K562 (cell line): ENCODE results near the gene LAMB2. TPM values are rescaled to one million over a fixed set of nuclear protein-coding genes. Genes with fewer than 3 reads are reported as not detected.

Experiments
- ATAC-seq: fragments of 200-7000 bp; cut with Tn5 transposase; 3 replicates; pipeline ENCODE4 v1.9.1; 2020; ENCODE audit warnings: moderate library complexity
- BruUV-seq: library from RNA; stranded (reverse); fragments of 400-500 nt; replicated peaks from 2 replicates; lab custom pipeline; 2021; lab: Mats Ljungman, UMichigan
- CTCF ChIA-PET: fragments of 300-600 bp; formaldehyde crosslinking; extraction: SDS; loops from one replicate; lab custom pipeline; 2021; ENCODE audit warnings: low intra/inter-chr PET ratio; lab: Yijun Ruan, JAX
- POLR2A ChIA-PET: fragments of 300-600, 350-650 bp; sonication (Branson Sonifier 250); formaldehyde crosslinking; extraction: SDS; loops from one replicate; lab custom pipeline; 2021; ENCODE audit warnings: antibody characterized with exemption, inconsistent platforms; lab: Yijun Ruan, JAX
- DNase-seq, 4 experiments: peaks; one replicate each; pipeline versions ENCODE4 v3.0.0 to v3.0.0-alpha.2; 2011 to 2018; ENCODE audit warnings: low spot score in 3 of 4, mixed read lengths in 3 of 4; ENCODE audit errors: extremely low read depth in 1 of 4
- FAIRE-seq: peaks from 2 replicates; lab custom pipeline; 2011; peaks lifted over from hg19 to GRCh38; lab: Jason Lieb, UNC
- H2AFZ ChIP-seq: 2 replicates; pipeline ENCODE4 v1.6.0; 2011; ENCODE audit warnings: low read depth, low read length, control low read depth, inconsistent platforms
- H3K27ac ChIP-seq: fragments of 200-600 bp; 3 replicates; pipeline ENCODE4 v1.8.0; 2011; ENCODE audit warnings: low read depth, mild to moderate bottlenecking, control low read depth, inconsistent platforms, low read length, moderate library complexity, mixed read lengths; ENCODE audit errors: extremely low read depth
- H3K27me3 ChIP-seq, 2 experiments: fragments of 300-600 bp in 1 of 2; 2 replicates in 1 of 2; 3 replicates in 1 of 2; pipeline versions ENCODE4 v1.6.0 to v1.8.0; 2011; ENCODE audit warnings: inconsistent platforms in 2 of 2, low read length in 2 of 2, mild to moderate bottlenecking in 1 of 2, mixed read lengths in 1 of 2, moderate library complexity in 1 of 2; ENCODE audit not compliant: control insufficient read depth in 2 of 2, insufficient read depth in 2 of 2
- H3K36me3 ChIP-seq: fragments of 300-600 bp; 3 replicates; pipeline ENCODE4 v1.8.0; 2011; ENCODE audit warnings: mild to moderate bottlenecking, low read length, inconsistent platforms; ENCODE audit not compliant: control insufficient read depth, insufficient read depth
- H3K4me1 ChIP-seq, 2 experiments: fragments of 200-600 bp in 1 of 2; replicated peaks in 1 of 2; 2 replicates in 1 of 2; 3 replicates in 1 of 2; pipeline versions ENCODE4 v1.5.1 to v1.8.0; 2011; ENCODE audit warnings: inconsistent platforms in 2 of 2, low read length in 2 of 2, mild to moderate bottlenecking in 1 of 2, mixed read lengths in 1 of 2, moderate library complexity in 1 of 2; ENCODE audit not compliant: control insufficient read depth in 2 of 2, insufficient read depth in 2 of 2
- H3K4me2 ChIP-seq: 2 replicates; pipeline ENCODE4 v1.6.1; 2011; ENCODE audit warnings: low read length, control low read depth, inconsistent platforms, mixed read lengths; ENCODE audit not compliant: insufficient read depth
- H3K4me3 ChIP-seq: fragments of 200-600 bp; sonication (generic), shearing (Covaris generic); 2 replicates; pipeline ENCODE4 v1.5.1; 2016; ENCODE audit warnings: control low read depth, inconsistent platforms
- H3K79me2 ChIP-seq: fragments of 200-600 bp; 3 replicates; pipeline ENCODE4 v1.8.0; 2011; ENCODE audit warnings: low read length, inconsistent platforms; ENCODE audit not compliant: control insufficient read depth, insufficient read depth
- H3K9ac ChIP-seq, 2 experiments: 2 replicates each; pipeline versions ENCODE4 v1.6.0 to v1.6.1; 2011; ENCODE audit warnings: low read depth in 2 of 2, low read length in 2 of 2, control low read depth in 1 of 2, inconsistent platforms in 1 of 2, mild to moderate bottlenecking in 1 of 2, mixed read lengths in 1 of 2; ENCODE audit not compliant: insufficient read depth in 1 of 2
- H3K9me1 ChIP-seq: one replicate; pipeline ENCODE4 v1.6.0; 2011; ENCODE audit warnings: inconsistent platforms, mild to moderate bottlenecking, low read length, moderate library complexity; ENCODE audit not compliant: control insufficient read depth, insufficient read depth
- H3K9me3 ChIP-seq: replicated peaks from 2 replicates; pipeline ENCODE4 v1.5.1; 2011; ENCODE audit warnings: low read depth, low read length, inconsistent platforms; ENCODE audit not compliant: control insufficient read depth, insufficient read depth
- H4K20me1 ChIP-seq: replicated peaks from 2 replicates; pipeline ENCODE4 v1.6.1; 2011; ENCODE audit warnings: low read length, inconsistent platforms, mixed read lengths; ENCODE audit not compliant: control insufficient read depth, insufficient read depth
- ELF4 ChIP-seq: fragments of 450-650 bp; formaldehyde crosslinking; IDR thresholded peaks from 2 replicates; pipeline ENCODE4 v1.4.0; 2022; ENCODE audit warnings: missing genetic modification characterization
- MAFG ChIP-seq: fragments of 450-650 bp; conservative IDR thresholded peaks from 2 replicates; pipeline ENCODE4 v1.6.1; 2016; ENCODE audit warnings: missing genetic modification characterization, missing compliant biosample characterization
- POLR2A ChIP-seq: fragments of 450-650 bp; conservative IDR thresholded peaks from 2 replicates; pipeline ENCODE4 v1.6.1; 2016
- POLR2G ChIP-seq: fragments of 200-400 bp; formaldehyde crosslinking; IDR thresholded peaks from 2 replicates; pipeline ENCODE4 v1.6.1; 2017; ENCODE audit warnings: low read depth, mild to moderate bottlenecking, antibody characterized with exemption, low read length, moderate library complexity
- PRPF4 ChIP-seq: fragments of 200-400 bp; formaldehyde crosslinking; IDR thresholded peaks from one replicate; pipeline ENCODE4 v1.6.1; 2017; ENCODE audit warnings: low read length, low read depth, mild to moderate bottlenecking; ENCODE audit not compliant: insufficient read depth, poor library complexity, severe bottlenecking
- RBFOX2 ChIP-seq: fragments of 200-400 bp; formaldehyde crosslinking; IDR thresholded peaks from 2 replicates; pipeline ENCODE4 v1.6.1; 2017; ENCODE audit warnings: low read depth, mild to moderate bottlenecking, low read length, moderate library complexity
- SP1 ChIP-seq: sonication (generic); formaldehyde crosslinking; IDR thresholded peaks from 2 replicates; pipeline ENCODE4 v1.8.1; 2022; ENCODE audit warnings: mild to moderate bottlenecking, missing genetic modification reagents
- SUPT5H ChIP-seq: fragments of 450-650 bp; IDR thresholded peaks from 2 replicates; pipeline ENCODE4 v1.6.1; 2016
- ZNF609 ChIP-seq: sonication (generic); formaldehyde crosslinking; IDR thresholded peaks from 2 replicates; pipeline ENCODE4 v1.8.1; 2023; ENCODE audit warnings: missing genetic modification reagents, mild to moderate bottlenecking, borderline replicate concordance
- WGBS: fragments of 100-300 bp; shearing (Covaris generic); methylation state at CpG from one replicate; pipeline ENCODE4 v1.1.6; 2016; ENCODE audit warnings: low coverage, mixed read lengths; ENCODE audit not compliant: insufficient coverage; ENCODE audit errors: missing lambda C conversion rate; 5-methylcytosine and 5-hydroxymethylcytosine counted together
- in situ Hi-C: fragments of 300-500 bp; cut with MboI; formaldehyde crosslinking; loops from 4 replicates; pipeline ENCODE4 v1.15.0; 2018; ENCODE audit warnings: inconsistent platforms, mixed read lengths
- intact Hi-C: fragments of 100-400 bp; cut with micrococcal nuclease; formaldehyde crosslinking; loops from 2 replicates; pipeline ENCODE4 v1.14.2; 2022
- polyA plus RNA-seq, 8 experiments: library from polyadenylated mRNA; depleted of rRNA in 4 of 8; stranded (reverse) in 5 of 8; unstranded in 3 of 8; fragments of >200 nt; fragmentation: Nextera tagmentation in 2 of 8; fragmentation: Illumina TruSeq in 1 of 8; extraction: Ambion mirVana in 2 of 8; extraction: Trizol in 1 of 8; gene quantifications; 2 replicates each; pipeline versions ENCODE4 v1.2.1 to v1.2.3, GENCODE V29; 2011 to 2014; ENCODE audit warnings: inconsistent platforms in 1 of 8, missing spikeins in 1 of 8
- total RNA-seq, 7 experiments: library from RNA; depleted of rRNA in 6 of 7; stranded (reverse); fragments of >200 nt in 6 of 7; fragmentation: Illumina TruSeq in 2 of 7; extraction: Trizol in 2 of 7; gene quantifications; 2 replicates each; pipeline versions ENCODE4 v1.2.1 to v1.2.3, GENCODE V29; 2011 to 2021; ENCODE audit warnings: low replicate concordance in 1 of 7

LAMB2 gene
- total and polyA plus RNA-seq, 9 of the 15 experiments (the other 6 are each of a cell fraction or from before 2014, with no cell fraction given), result 1.4 to 26.0 (median 16.2) TPM

GRCh38 chr3:49162751-49163419 lies 30.0 kb upstream of the LAMB2 start (continued):
- TF ChIP-seq RBFOX2, result peak; percentile 28; the same call in 1 of the 2 replicates
- peak; percentile 38; the same call in 1 of the 2 replicates for TF ChIP-seq POLR2G
- TF ChIP-seq MAFG (tag), result no peak
- peak; percentile 31; the same call in 1 of the 2 replicates for TF ChIP-seq SUPT5H
- no peak for TF ChIP-seq PRPF4
- no peak for TF ChIP-seq ELF4 (CRISPR knock-in tag)
- TF ChIP-seq SP1 (CRISPR knock-in tag), result no peak
- TF ChIP-seq POLR2A, result 0 out of 2 replicates have a peak, but pooled peaks have one; percentile 31

GRCh38 chr3:49161808-49162530 lies 29.1 kb upstream of the LAMB2 start:
- no TSS peak for BruUV-seq
- DNase-seq (no peak), ATAC-seq (no peak), FAIRE-seq (no peak)
- TF ChIP-seq ZNF609 (CRISPR knock-in tag) (no peak), RBFOX2 (0 out of 2 replicates have a peak, but pooled peaks have one; percentile 0)
- peaks cover 32% of the 10 kb centered on the region; the same call in 2 of the 3 replicates for H3K36me3 ChIP-seq
- H3K9ac ChIP-seq, result no peak overlapping the region
- intact Hi-C loops, result loop anchor here (10.0 kb wide), 1 partner anchor 137 kb away; the partner anchor contains the start of genes IMPDH2 and NDUFAF3
- H3K9me3 ChIP-seq, result peaks cover 5% of the 10 kb centered on the region; the same call in 1 of the 2 replicates
- ChIA-PET CTCF (no interaction called here), POLR2A (interaction anchor here (0.6 kb wide), 1 partner anchor 30 kb away, joined by 3 read pairs; no protein-coding TSS in a partner anchor)
- H3K4me2 ChIP-seq, result no peak overlapping the region
- H3K9me1 ChIP-seq, result no peaks in the 10 kb centered on the region
- H3K27ac ChIP-seq, result no peak overlapping the region
- in situ Hi-C loops, result loop anchor here (25.0 kb wide), 1 partner anchor 275 kb away; the partner anchor contains the start of gene NICN1
- no peak overlapping the region for H3K4me3 ChIP-seq
- WGBS, result 94% methylated on average over 2 of the region's 3 CpGs
- H3K79me2 ChIP-seq, result peaks cover 26% of the 10 kb centered on the region
- H3K4me1 ChIP-seq, result peaks cover 7 to 22% of the 10 kb centered on the region in 2 experiments; a peak in 3 of 5 replicates
- H4K20me1 ChIP-seq, result no peaks in the 10 kb centered on the region
- no peaks in the 10 kb centered on the region for H3K27me3 ChIP-seq
- no peak overlapping the region for H2AFZ ChIP-seq
